Posterior cingulate gyrus (tissue), 11 donors: Measurements from ENCODE around the gene IRAK1.

ENCODE experiments used
- DNase-seq, 10 donors: peaks; one replicate each; pipeline versions ENCODE4 v3.0.0 to v3.0.0-alpha.2; 2020 to 2021; ENCODE audit warnings: mixed read lengths in 3 of 10
- intact Hi-C: fragments of 100-400 bp; cut with DNase I; formaldehyde crosslinking; loops from one replicate; pipeline ENCODE4 v1.15.1; 2023

Gene IRAK1

GRCh38 chrX:154043003-154043763 is 23.5 kb upstream of the IRAK1 start:
- intact Hi-C loops = no loop called here
- no peak for DNase-seq

- DNase-seq = no peak
- intact Hi-C loops = no loop called here
Observed at GRCh38 chrX:154040863-154041262, 21.2 kb upstream of the IRAK1 start.

- intact Hi-C loops = no loop called here
- no peak for DNase-seq
Observed at GRCh38 chrX:154040307-154040756, 20.6 kb upstream of the IRAK1 start.

GRCh38 chrX:154039577-154039976 is 19.9 kb upstream of the IRAK1 start:
- intact Hi-C loops = no loop called here
- DNase-seq = no peak

- intact Hi-C loops = no loop called here
Observed at GRCh38 chrX:154038656-154039055, 19.0 kb upstream of the IRAK1 start.

GRCh38 chrX:154037754-154038153 is 18.1 kb upstream of the IRAK1 start:
- no peak for DNase-seq
- intact Hi-C loops = no loop called here

More at GRCh38 chrX:154038656-154039055, 19.0 kb upstream of the IRAK1 start:
- no peak for DNase-seq

- intact Hi-C loops = no loop called here
- no peak for DNase-seq
Observed at GRCh38 chrX:154036513-154036912, 16.8 kb upstream of the IRAK1 start.

- intact Hi-C loops = no loop called here
Observed at GRCh38 chrX:154033848-154034247, 14.1 kb upstream of the IRAK1 start.

GRCh38 chrX:154032653-154033052 is 13.0 kb upstream of the IRAK1 start:
- intact Hi-C loops = no loop called here
- no peak for DNase-seq

More at GRCh38 chrX:154033848-154034247, 14.1 kb upstream of the IRAK1 start:
- DNase-seq = no peak

GRCh38 chrX:154032160-154032559 is 12.5 kb upstream of the IRAK1 start:
- intact Hi-C loops = no loop called here
- peak in 2 of 10 donors; percentile 59 to 79 for DNase-seq

GRCh38 chrX:154030715-154031305 is 11.1 kb upstream of the IRAK1 start:
- intact Hi-C loops = no loop called here
- peak in 2 of 10 donors; percentile 70 to 71 for DNase-seq

GRCh38 chrX:154030266-154030665 is 10.6 kb upstream of the IRAK1 start:
- intact Hi-C loops = no loop called here
- peak in 4 of 10 donors; percentile 38 to 84 (median 61) for DNase-seq

GRCh38 chrX:154029439-154029838 is 9.7 kb upstream of the IRAK1 start:
- intact Hi-C loops = no loop called here
- DNase-seq = peak in 2 of 10 donors; percentile 66 to 79

GRCh38 chrX:154028502-154029184 is 8.9 kb upstream of the IRAK1 start:
- intact Hi-C loops = no loop called here

GRCh38 chrX:154027986-154028385 is 8.3 kb upstream of the IRAK1 start:
- peak in 1 of 10 donors; percentile 0 for DNase-seq
- intact Hi-C loops = no loop called here

More at GRCh38 chrX:154028502-154029184, 8.9 kb upstream of the IRAK1 start:
- no peak for DNase-seq

GRCh38 chrX:154027022-154027402 is 7.3 kb upstream of the IRAK1 start:
- DNase-seq = peak in 1 of 10 donors; percentile 34
- intact Hi-C loops = no loop called here

- intact Hi-C loops = no loop called here
- no peak for DNase-seq
Observed at GRCh38 chrX:154026136-154027021, 6.7 kb upstream of the IRAK1 start.

GRCh38 chrX:154025230-154025629 is 5.5 kb upstream of the IRAK1 start:
- intact Hi-C loops = no loop called here
- peak in 1 of 10 donors; percentile 62 for DNase-seq

- DNase-seq = peak in 1 of 10 donors; percentile 59
- intact Hi-C loops = no loop called here
Observed at GRCh38 chrX:154024271-154024670, 4.6 kb upstream of the IRAK1 start.

- DNase-seq = no peak
- intact Hi-C loops = no loop called here
Observed at GRCh38 chrX:154023276-154024000, 3.7 kb upstream of the IRAK1 start.
